DMS 273 treated with DMSO at 0.1 percent for 48 hours (cell line): ENCODE results near the gene HLF.

ENCODE experiments used
- DNase-seq: peaks from one replicate; lab custom pipeline; 2025; lab: John Stamatoyannopoulos, UW

Gene HLF

DNA sequence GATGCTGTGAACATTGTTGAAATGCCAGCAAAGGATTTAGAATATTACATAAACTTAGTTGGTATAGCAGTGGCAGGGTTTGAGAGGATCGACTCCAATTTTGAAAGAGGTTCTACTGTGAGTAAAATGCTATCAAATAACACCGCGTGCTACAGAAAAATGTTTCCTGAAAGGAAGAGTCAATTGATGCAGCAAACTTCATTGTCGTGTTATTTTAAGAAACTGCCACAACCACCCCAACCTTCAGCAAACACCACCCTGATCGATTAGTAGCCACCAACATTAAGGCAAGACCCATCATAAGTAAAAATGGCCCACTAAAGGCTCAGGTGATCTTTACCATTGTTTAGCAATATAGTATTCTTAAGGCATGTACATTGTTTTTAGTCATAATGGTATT lies 27.3 kb downstream of the HLF start:
- no peak for DNase-seq

GRCh38 chr17:55294042-55294751 lies 29.4 kb downstream of the HLF start:
- no peak for DNase-seq

DNA sequence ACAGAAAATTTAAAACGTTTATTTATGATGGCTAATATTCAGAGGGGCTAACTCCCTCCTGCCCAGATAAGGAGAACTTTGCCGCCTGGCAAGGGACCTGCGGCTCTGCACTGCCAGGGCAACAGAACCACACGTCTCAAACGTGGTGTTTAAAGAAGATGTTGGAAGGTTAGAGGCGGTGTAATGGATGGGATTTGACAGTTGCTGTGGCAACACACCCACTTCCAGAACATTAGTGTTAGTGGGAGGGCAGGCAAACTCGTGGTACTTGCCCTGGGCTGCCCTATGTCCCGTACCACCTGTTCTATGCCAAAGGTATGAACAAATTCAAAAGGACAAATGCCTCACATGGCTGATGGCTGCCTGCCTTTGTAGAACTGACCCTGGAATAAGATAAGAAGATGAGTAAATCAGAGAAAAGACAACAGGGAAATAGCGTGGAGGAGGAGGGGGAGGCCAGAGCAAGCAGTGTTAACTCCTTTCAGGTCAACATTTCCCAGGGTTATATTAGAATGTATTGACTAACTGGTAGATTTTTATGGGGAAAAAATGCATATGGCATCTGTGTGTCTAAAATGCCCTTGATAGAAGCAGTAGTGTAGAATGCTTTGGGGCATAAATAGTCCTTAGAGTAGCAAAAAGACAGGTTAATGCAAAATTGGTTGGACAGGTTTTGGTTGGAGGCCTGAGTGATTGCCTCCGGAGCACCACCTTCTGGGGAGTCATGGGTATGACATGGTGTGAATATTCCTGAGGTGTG lies 30.8 kb downstream of the HLF start:
- DNase-seq, result peak; percentile 25

DNA sequence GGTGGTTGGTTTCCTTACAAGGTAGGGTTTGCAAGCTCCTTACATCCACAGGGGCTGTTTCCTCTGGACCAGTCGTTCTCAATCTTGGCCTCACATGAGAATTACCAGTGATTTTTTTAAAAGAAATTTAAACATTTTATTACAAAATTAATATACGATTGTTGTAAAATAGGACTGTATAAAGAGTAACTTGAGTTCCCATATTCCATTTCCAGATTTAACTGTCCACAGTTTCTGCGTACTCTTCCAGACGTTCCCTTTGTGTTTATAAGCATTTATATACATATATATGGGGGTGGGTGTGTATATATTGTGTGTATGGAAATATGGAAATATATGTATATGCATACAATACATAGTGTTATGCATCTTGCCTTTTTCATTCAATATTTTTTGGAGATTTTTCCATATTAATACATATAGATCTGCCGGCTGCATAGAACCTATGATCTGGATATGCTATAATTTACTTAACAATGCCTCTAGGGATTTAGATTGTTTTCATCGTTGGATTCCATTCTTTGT lies 31.5 kb downstream of the HLF start:
- no peak for DNase-seq

- no peak for DNase-seq
Measured at GRCh38 chr17:55296699-55297098, 31.9 kb downstream of the HLF start.

DNA sequence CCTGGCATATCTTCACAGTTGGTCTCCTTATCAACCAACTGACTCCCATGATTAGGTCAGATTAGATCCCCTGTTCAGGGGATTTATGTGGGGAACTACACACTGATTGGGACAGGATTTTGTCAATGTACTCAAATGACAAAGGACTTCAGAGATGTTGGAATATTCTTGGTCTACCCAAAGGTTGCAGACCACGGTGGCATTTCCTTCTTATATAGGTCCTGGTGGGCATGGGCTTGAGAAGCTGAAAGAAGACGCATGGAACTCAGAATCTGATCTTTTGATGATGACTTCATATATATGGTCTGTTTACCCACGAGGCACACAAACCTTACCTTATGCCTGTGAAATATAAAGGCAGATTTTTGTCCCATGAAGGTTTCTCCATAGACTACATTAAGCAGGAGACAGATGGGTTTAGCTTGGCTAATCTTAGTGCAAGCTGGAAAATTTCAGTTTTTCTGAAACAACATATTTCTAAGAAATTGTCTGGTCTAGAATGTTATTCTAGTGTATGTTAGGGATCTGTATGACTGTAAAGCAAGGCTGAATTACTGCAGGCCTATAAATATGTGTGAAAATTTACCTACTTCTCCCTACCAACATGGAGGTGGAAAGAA lies 33.5 kb downstream of the HLF start:
- no peak for DNase-seq

GRCh38 chr17:55299162-55299838 lies 34.5 kb downstream of the HLF start:
- DNase-seq, result no peak

DNA sequence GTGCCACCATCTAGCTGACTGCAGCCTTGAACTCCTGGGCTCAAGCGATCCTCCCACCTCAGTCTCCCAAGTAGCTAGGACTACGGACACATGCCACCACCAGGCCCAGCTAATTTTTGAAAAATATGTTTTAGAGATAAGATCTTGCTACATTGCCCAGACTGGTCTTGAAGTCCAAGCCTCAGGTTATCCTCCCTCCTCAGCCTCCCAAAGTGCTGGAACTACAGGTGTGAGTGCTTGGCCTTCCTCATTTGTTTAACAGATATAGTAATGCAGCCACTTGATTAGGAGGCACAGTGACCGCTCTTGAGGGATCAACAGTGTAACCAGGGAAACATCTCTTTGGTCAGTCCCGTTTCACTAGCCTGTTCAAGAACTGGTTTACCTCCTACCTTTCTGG lies 35.1 kb downstream of the HLF start:
- DNase-seq, result no peak

DNA sequence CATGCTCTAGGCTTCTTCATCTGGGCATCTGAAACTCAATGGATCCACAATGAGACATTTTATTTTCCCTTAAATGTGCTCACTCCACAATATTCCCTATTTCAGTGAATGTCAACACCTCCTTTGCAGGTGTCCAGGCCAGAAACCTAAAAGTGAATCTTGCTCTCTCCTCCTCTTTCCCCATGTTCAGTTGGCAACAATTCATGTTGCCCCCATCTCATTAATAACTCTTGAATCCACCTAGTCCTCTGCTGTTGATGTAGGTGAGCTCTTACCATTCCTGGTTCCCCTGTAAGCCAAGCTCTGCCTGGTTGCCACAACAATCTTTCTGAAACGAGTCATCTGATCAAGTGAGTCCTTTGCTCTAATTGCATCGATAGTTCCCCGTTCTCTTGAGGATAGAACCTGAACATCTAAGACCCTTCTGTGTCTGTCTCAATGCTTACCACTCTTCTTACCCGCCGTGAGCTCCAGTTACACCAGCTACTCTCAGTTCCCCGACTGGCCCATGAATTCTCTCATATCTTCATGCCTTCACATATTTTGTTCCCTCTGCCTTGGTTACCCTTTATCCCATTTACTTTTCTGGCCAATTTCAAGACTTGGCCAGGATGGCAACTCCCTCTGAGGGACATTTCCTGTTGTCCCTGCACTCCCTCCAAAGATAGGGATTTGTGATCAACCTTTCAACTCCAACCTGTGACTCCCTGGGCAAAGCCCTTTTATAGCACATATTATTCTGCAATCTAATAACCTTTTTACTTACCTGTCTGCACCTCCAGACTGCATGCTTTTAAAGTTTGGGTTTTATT lies 35.9 kb downstream of the HLF start:
- DNase-seq, result no peak

- no peak for DNase-seq
Measured at GRCh38 chr17:55301521-55302406, 37.0 kb downstream of the HLF start.

GRCh38 chr17:55302407-55302787 lies 37.6 kb downstream of the HLF start:
- no peak for DNase-seq

- DNase-seq, result no peak
Measured at GRCh38 chr17:55303008-55303493, 38.3 kb downstream of the HLF start.

DNA sequence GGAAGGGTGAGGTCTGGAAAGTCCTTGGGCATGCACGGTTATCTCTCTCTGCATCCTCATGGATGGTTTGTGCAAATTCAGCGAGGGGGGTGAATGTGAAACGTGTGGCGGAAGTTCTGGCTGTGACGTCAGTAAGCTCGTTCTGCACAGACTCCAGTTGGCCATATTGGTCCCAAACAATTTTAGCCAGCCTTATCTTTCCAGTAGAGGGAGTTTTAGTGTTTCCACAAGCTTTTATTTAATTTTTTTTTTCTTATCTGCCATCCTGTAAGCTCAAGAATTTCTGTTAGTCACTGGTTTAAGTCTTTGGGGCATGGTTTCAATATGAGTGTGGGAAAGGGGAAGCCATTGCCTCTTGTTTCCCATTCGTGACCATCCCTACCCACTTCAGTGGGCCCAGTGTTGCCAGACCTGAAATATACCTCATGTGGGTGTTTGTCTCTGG lies 39.0 kb downstream of the HLF start:
- no peak for DNase-seq

GRCh38 chr17:55304171-55304859 lies 39.6 kb downstream of the HLF start:
- no peak for DNase-seq

GRCh38 chr17:55305321-55306087 lies 40.7 kb downstream of the HLF start:
- DNase-seq, result no peak

- no peak for DNase-seq
Measured at GRCh38 chr17:55307879-55308278, 43.1 kb downstream of the HLF start.

- DNase-seq, result no peak
Measured at GRCh38 chr17:55308613-55309391, 44.0 kb downstream of the HLF start.

GRCh38 chr17:55311767-55312375 lies 47.1 kb downstream of the HLF start:
- no peak for DNase-seq
